ENCODE results near the gene MAP1B.
"Not testable (repeated sequence)": the region's sequence is repeated elsewhere in the genome, so short reads cannot be mapped to it uniquely, and the experiment has no call there.

Gene MAP1B

DNA sequence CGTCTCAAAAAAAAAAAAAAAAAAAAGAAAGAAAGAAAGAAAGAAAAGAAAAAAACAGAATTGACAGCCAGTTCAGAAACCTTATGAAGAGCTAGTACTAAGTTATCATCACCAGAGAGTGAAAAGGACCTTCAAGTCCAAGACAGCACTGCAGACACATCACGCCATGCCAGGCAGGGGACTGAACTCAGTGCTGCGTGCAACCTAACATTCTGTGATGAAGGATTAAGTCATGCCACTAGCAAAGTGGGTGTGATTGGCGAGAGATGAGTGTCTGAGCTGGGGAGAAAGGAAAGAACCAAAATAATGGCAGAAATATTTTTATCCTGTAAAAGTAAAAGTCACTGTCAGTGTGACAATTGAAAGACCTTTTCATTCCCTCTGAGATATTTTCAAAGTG, 54.7 kb downstream of the MAP1B start:
- no peak for DNase-seq (ENCODE audit: low read depth in 2 of 2)

DNA sequence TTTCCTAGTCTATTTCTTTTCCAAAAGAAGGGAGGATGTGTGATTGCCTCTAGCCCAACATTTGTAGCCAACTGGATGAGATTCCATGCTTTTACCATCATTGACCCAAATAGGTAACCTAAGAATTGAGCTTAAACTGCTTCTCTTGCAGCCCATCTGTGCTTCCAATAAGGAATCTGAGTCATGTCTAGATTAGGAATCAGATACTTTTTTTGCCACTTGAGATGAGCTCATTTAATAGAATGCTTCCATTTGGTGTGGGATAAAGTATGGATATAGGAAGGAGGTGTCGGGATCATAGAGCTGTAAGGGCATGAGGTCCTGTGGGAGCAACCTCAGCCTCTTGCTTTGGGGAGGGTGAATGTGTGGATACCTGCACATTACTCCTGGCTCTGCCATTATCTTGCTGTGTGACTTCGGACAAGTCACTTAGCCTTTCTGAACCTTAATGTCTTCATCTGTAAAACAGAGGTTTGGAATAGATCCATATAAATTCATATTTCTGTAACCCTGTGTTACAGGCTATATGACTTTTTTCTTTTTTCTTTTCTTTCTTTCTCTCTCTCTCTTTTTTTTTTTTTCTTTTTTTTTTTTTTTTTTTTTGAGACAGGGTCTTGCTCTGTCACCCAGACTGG, 56.2 kb downstream of the MAP1B start:
- no peak for DNase-seq (ENCODE audit: low read depth in 2 of 2)

DNA sequence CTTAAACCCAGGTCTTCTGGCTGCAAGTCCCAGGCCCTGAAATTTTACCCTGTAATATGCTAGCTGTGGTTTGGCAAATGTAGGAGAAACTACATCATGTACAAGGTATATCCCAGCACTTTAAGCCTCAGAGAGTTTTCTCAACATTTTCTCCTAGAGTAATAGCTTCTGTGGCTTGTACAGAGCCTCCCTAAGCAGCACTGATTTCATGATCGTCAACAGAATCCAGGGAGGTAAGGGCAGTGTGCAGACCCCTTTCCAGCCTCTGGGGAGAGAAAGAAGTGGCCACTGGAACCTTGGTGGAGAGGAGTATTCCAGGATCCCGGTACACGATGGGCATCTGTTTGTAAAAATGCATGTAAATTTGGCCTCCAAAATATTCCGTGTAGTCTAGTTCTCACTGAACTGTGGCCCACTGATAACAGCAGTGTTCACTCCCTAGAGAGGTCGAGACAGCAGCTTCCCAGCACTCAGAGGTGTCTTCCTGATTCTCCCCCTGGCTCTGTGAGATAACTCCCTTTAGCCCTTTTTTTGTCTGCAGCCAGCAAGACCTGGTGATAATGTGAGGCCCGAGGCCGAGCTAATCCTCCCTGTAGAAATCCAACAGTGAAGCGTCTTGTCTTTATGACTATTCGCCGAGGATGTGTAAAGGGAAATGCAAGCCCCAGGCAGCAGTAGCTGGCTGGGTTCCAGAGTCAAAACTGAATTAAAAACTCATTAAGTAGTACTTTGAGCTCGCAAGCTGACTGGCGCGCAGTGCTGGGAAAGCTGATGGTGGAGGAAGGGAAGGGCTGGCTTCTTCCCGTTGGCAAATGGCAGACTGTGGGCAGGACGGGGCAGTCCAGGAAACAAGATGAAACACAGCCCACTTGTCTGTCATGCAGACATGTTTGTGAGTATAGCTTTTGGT, 59.0 kb downstream of the MAP1B start:
- peak; percentile 64 to 66 for DNase-seq (ENCODE audit: low read depth in 2 of 2)

DNA sequence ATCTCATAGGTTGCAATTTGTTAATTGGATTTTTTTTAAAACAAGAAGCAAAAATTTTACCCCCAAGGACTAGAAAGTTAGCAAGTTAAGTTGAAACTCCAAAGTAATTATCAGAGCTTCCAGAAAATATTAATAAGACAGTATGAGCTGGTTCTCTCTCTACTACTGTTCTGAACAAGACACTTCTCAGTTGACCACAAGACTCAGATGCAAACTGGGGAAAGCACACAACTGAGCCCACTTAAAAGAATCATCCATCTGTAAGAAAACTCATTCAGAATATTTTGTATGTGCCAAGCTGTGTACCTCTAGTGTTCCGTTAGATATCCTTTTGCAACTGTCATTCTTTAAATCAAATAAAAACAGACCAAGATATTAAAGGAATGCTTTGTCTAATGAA, 60.0 kb downstream of the MAP1B start:
- no peak for DNase-seq (ENCODE audit: low read depth in 2 of 2)

DNA sequence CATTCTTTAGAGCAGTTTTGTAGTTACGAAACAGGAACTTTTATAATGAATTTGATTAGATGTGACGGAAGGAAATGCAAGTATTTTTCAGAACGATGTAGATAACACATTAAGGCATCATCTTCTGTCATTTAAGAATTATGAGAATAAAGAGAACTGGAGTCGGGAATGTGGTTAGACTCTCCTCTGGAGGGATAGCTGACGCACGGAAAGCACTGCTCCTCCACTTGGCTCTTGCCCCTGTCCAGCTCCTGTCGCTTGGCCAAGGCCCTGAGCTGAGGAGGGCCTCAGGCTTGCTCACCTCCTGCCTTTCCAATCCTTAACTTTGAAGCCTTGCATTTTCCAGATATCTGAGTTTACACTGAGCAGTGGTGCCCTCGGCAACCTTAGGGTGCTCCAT, 60.5 kb downstream of the MAP1B start:
- no peak for DNase-seq (ENCODE audit: low read depth in 2 of 2)

DNA sequence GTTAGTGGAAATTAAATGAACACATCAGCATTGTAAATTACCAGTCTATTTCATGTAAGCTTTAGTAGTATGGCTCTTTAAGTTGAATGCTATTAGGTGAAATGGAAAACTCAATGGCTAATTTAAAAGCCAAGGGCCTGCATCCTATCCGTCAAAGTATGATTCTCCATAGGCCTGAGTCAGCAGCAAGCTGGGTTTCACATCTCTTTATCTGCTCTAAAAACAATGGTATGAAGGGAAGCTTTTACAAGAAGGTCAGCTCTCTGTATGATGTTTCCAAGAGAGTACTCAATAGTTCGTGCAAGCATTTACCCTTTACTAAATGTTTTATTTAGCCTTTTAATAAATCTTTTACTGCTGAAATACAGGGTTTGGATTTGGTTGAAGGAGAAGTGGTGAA, 62.8 kb downstream of the MAP1B start:
- DNase-seq (ENCODE audit: low read depth in 2 of 2): no peak

DNA sequence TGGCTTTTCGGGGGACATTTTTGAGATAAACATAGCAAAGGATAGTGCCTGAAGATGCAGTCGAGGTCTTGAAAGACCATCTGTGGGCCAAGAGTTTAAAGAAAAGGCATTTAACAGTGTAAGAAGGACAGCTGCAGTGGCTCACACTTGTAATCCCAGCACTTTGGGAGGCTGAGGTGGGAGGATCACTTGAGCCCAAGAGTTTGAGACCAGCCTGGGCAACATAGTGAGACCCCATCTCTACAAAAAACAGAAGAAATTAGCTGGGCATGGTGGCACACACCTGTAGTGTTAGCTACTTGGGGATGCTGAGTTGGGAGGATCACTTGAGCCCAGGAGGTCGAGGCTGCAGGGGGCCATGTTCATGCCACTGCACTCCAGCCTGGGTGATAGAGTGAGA, 63.9 kb downstream of the MAP1B start:
- DNase-seq (ENCODE audit: low read depth in 2 of 2): not testable (repeated sequence)

DNA sequence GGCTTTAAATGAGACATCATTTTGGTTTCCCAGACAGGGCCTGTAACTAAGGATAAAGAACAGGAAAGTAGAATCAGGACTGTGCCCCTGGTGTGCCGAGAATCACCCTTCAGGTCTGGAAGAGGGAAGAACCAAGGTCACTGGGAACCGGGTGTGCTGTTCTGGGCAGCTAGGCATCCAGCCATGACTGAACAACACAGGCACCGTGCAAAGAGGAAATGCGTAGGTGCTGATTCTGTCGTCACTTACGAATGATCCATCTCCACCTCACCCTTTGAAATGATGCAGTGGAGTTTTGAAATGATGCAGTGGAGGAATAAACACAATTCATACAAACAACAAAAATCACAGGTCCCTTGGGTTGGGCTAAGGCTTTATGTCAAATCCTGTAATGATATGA, 64.4 kb downstream of the MAP1B start:
- no peak for DNase-seq (ENCODE audit: low read depth in 2 of 2)

DNA sequence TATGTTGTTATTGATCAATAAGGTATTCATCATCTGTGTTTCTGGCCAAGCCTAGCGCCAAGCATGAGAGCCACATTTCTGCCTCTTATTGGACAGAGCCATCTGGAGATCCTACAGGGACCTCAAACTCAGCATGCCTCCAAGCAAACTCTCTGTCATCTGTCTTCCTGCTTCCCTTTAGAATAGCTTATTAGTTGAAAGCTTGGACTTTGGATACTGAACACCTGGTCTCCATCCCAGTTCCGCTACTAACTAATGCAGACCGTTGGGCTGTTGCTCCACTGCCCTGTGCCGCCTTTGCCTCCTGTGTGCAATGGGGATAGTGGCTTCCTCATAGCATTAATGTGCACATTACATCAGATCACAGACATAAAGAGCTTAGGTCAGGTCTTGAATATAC, 65.5 kb downstream of the MAP1B start:
- no peak for DNase-seq (ENCODE audit: low read depth in 2 of 2)

DNA sequence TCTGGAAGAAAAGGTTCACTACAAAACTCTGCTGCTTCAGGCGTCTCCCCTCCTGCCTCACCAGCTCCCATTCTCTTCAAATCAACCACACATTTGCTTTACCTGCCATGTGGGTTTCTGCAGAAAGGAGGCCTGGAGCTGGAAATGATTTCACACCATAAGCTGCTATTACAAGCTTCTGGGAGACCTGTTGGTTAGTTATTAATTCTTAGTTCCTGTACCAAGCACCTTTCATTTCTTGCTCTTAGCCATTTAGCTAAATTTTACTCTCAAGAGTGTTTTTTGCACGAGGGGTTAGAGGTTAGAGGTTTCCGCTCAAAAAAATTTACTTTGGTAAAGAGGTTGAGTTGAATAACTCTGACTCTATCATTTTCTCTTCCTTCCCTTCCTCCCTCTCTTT, 70.3 kb downstream of the MAP1B start:
- DNase-seq (ENCODE audit: low read depth in 2 of 2): no peak

DNA sequence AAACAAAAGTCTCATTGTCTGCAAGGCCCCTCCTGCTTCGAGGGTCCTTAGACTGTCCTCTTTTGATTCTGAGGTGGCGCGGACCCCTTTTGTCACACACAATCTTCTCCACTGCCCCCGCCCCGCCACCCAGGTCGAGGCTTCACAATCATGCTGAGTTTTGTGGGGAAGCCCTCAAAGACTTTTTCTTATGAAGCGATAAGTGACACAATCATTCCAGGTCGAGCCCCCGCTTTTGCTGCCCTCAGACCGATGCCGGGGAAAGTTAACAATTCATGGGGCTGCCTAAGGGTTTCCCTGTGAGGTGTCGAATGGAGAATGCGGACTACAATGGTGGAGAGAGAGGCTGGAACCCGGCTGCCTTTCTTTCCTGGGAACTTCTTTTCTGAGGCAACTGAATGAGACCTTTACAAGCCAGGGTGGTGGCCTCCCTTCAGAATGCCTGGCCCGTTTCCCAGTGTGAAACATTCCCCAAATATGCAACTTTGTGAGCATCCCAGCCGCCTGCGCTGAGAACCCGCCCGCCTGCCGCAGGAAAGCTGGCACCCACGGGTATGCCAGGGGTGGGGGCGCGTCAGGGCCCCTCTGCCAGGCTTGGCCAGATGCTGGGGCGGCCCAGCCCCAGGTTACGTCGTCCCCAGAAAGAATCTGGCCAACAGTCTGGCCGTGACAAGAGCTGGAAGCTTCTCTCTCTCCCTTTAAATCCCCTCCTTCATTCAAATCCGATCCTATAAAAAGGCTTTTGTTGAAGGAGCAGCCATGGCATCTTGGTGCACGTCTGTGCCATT, 71.9 kb downstream of the MAP1B start:
- peak; percentile 78 for DNase-seq (ENCODE audit: low read depth in 2 of 2)

DNA sequence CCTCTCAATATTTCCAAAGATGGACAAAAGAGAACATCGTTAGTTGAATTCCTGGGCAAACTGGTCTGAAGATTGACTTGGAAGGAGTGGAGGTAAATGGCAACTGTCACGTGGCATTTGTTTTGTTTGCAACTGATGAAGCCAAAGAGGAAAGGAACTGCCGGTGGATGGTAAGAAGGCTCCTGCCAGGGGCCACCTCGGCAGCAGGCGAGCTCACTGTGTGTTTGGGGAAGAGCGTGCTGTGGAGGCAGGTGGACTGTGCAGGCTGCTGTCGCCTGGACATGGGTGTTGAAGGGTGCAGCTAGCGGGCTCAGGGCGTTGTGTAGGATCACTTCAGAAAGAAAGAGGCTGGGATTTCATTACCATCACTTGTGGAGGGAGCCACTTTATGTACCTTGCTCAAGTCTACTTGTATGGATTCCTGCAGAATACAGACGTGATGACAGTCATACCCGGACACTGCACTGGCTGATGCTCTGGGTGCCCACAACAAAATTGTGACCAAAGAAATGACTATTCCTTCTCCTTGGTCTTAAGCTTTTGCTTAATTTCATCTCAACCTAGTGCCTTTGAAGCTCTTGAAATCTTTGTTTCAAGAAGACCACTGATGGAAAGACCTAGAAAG, 72.7 kb downstream of the MAP1B start:
- DNase-seq (ENCODE audit: low read depth in 2 of 2): no peak

DNA sequence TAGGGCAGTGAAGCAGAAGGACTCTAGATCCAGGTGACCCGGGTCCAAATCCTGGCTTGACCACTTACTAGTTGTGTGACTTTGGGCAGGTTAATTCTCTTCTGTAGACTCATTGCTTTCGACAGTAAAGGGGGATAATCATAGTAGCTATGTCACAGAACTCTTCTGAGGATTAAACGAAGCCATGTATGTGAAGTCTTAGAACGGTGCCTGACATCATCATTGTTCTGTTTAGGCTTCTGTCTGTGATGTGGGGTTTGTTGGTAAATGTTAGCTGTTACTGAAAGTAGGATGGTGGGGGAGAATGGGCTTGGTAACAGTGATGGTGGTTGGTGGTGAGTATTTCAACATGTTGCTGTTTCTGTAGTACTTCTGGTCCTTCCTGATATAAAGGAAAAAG, 73.7 kb downstream of the MAP1B start:
- DNase-seq (ENCODE audit: low read depth in 2 of 2): no peak

DNA sequence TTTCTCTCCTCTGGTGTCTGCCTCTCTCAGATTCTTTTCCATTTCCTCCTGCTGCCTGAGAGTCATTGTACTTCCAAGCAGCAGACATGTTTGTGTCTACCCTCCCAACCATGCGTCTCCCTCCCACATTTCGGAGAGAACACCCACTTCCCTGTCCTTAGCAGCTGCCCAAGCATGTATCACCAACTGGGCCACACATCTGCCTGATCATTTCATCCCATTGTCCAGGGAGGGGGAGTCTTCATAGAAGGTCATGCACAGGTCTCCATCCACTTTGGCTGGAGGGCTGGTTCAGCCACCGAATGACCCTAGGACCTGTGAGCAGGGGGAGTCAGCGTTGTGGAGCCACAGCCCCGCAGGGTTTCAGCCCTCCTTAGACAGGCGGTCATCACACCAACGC, 75.4 kb downstream of the MAP1B start:
- no peak for DNase-seq (ENCODE audit: low read depth in 2 of 2)

DNA sequence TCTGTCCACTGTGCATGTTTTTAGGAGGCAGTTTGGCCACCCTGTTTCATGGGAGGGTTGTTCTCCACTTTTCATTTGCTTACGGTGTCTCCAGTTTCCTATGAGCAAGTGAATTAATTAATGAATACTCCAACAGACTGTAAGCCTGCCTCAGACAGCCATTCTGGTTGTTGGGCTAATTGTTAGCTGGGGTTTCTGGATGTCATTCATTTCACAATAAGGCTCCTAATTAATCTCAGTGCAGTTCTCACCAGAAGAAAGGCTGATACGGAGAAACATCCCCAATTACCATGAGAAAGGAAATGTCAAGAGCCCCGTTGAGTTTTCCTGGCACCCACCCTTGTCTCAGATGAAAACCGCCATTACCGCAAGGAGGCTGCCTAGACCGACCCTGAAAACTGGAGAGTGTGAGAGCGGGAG, 75.8 kb downstream of the MAP1B start:
- no peak for DNase-seq (ENCODE audit: low read depth in 2 of 2)

DNA sequence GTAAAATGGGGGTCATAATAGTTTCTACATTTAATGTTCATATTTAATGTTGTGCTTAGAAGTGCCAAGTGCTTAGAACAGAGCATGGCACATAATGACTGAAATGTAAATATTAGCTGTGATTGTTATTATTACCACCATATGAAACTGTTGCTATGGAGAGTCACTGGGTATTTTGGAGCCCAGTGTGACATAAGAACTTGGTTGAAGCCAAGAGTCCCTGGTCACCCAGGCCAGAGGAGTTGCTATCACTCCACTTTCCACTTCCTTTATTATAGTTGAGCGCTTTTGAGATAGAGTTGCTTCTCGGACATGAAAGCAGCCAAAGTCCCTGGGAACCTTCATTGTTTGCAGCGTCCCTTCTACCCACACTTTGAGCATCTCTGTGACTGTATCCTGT, 77.1 kb downstream of the MAP1B start:
- DNase-seq (ENCODE audit: low read depth in 2 of 2): no peak

DNA sequence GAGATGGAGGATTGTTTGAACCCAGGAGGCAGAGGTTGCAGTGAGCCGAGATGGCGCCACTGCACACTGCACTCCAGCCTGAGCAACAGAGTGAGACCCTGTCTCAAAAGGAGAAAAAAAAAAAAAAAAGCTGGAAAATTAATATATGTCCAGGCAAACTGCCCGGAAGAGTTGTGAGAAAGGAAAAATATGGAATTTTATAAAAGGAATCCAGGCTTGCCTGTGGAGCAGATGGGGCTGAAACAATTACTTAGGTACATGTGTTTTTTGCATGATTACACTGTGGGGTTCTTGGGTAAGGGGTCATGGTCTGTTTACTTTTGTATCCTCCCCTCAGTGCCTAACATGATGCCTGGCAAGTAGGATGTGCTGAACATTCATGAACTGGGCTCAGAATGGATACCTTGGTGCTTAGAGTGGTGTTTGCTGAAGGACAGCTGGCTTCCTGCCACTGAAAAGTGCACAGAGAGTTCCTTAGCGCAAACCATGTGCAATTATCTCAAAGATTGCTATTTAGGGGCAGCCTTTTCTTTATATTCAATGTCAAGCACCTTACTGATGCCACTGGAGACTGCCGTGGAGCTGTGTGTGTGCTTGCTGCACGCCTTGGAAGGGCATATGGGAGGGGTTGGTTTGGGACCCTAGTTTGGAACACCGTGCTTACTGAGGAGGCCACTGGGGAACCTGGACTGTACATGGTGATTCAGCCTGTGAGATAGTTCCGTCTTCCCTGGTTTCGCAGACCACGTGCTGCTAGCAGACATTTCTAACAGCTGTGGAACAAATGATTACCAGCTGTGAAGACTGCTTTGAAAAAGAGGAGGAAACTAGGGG, 78.4 kb downstream of the MAP1B start:
- peak; percentile 70 to 75 for DNase-seq (ENCODE audit: low read depth in 2 of 2)

DNA sequence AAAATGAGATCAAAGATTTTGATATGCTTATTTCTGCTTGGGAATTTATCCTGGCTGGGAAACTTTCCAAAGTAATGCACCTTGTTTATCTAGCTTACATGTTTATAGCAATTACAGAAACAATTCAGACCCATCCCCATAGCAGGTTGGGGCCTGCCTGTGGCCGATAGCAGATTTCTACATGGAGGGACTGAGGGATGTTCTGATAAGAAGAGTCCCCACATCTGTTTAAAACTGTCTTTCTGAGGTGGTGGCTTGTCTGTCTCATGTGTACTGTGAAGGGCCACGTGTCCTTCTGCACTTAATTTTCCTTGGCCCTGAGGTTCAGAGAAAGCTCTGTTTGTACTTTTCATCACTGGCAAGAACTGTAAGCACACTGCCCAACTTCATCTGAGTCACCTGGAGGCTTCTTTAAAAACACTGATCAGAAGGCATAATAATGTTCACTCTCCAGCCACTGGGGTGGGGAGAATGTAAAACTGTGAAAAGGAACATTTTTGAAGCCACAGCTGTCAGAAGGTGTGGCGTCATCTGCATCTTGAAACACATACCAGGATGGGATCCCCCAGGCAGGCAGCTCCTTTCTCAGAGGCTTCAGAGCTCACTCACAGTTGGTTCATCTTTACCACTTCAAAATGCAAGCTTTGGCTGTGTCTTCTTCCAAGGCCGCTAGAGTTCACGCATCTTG, 80.3 kb downstream of the MAP1B start:
- no peak for DNase-seq (ENCODE audit: low read depth in 2 of 2)

DNA sequence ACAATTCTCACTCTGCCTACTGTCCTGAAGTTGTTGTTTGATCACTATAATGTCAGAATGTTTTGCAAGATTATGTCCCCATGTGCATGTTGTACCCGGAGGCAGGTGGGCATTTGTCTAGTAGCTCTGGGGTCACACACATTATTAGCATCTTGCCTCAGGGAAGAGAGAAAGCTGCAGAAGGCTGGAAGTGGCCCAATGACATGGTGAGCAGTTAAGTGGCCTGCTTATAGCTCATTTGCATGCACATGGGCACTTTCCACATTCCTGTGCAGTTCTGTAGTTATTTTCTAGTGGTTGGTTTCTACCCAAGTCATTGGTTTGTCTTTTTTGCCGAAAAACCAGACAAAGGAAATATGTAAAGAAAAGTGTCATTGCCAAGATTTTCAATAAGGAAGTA, 80.9 kb downstream of the MAP1B start:
- DNase-seq (ENCODE audit: low read depth in 2 of 2): no peak

DNA sequence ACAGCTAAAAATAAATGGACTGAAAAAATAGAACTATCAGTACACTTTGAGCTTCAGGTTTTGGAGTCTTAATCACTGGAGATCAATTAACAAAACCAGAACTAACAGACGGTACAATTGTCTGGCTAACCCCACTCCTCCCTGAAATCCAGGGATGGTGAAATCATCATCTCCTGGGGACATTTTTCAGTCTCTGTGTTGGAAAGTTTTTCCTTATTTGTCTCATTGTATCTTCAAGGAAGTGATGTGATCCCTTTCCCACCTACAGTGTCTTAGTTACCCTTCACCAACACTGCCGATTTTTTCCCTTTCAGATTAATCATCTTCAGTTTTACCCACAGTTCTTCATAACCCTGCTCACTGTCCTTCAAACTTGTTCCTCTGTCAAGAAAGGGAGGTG, 81.9 kb downstream of the MAP1B start:
- no peak for DNase-seq (ENCODE audit: low read depth in 2 of 2)

DNA sequence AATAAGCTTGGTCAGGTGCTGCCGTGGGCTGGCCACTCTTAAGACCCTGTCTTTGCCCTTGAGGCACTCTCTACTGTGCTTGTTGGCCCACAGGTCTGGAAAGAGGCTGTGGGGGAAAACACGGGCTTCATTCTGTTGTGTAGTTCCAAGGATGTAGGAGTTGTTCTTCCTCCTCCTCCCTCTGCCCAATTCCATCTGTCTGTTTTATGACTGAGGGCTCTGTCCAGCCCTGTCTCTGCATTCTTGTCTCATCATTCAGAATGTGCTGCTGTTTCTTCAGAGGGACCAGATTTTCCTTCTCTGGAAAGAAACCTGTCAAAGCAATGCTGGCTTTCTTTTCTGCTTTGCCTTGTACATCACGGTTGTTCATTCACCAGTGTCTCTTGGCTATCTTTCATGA, 84.1 kb downstream of the MAP1B start:
- DNase-seq (ENCODE audit: low read depth in 2 of 2): no peak
